Suppressor macrophage (primary cell): ENCODE data around the gene IRF3.
"Not testable (repeated sequence)": the region's sequence is repeated elsewhere in the genome, so short reads cannot be mapped to it uniquely, and the experiment has no call there.

Experiments used
- DNase-seq, 4 experiments: peaks; one replicate each; pipeline ENCODE4 v3.0.0-alpha.2; 2020 to 2022

IRF3 gene

DNA sequence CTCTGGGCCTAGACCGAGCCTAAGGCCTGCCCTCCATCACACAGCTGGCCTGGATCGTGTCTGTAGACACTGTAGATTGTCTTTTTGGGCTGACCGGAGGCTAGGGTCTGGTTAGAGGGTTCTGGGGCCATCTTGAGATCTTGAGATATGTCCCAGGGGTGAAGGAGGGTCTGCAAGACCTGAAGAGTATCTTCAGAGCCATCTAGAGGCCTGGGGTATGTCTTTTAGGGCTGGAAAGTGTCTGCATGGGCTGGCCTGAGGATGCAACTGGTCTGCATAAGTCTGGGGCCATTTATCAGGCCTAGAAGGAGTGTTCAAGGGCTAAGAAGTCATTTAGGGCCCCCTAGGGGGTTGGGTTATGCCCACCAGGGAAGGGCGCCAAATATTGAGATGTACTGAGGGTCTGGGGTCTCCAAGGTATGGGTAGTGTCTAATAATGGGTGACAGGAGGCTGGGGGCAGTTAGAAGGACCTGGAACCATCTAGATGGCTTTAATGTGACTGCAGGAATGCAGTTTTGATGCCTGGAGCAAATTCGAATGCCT, 23.1 kb downstream of the IRF3 start:
- no peak for DNase-seq

DNA sequence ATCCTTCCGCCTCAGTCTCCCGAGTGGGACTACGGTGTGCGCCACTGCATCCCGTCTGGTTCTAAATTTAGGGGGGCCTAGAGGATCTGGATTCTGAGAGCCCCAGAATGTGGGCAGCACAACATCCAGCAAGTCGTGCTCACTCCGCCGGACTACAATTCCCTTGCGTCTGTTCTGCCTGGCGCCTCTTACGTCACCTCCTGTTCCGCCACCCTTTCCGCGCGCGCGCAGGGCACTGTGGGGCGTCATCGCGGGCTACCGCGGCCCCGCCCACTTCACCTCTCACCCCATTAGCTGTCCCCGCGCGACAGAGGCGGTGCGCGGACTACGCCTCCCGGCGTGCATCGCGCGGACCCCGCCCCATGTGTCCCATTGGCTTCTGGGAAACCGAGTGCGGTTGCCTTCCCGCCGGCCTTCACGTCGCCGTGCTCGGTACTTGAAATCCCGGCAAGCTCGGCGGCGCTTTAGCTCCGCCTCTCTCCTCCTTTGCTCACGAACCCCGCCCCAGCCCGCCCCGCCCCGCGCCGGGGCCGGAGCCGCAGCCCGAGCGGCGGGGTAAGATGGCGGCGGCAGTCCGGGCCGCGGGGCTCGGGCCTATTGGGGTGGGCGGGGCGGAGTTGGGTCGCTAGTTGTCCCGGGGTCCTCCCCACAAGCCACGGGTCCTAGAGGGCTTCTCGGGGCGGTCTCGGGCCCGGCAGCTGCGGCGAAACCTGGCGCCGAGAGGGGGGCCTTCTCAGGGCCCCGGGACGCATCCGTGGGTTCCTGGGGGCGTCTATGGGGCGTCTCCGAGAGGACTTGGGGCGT, 23.8 kb downstream of the IRF3 start, which contains the start of gene SCAF1:
Gene SCAF1, plus strand, starts transcription at position 522 of the 804 bp plus-strand sequence. CDS start 2,818 bp downstream, outside the sequence.
- peak; percentile 100 for DNase-seq

GRCh38 chr19:49640113-49640898, 25.4 kb downstream of the IRF3 start, which contains the start of gene RRAS:
RRAS (minus strand) TSS chr19:49640143; CDS start chr19:49640098, 45 bp downstream.
- peak; percentile 100 for DNase-seq

DNA sequence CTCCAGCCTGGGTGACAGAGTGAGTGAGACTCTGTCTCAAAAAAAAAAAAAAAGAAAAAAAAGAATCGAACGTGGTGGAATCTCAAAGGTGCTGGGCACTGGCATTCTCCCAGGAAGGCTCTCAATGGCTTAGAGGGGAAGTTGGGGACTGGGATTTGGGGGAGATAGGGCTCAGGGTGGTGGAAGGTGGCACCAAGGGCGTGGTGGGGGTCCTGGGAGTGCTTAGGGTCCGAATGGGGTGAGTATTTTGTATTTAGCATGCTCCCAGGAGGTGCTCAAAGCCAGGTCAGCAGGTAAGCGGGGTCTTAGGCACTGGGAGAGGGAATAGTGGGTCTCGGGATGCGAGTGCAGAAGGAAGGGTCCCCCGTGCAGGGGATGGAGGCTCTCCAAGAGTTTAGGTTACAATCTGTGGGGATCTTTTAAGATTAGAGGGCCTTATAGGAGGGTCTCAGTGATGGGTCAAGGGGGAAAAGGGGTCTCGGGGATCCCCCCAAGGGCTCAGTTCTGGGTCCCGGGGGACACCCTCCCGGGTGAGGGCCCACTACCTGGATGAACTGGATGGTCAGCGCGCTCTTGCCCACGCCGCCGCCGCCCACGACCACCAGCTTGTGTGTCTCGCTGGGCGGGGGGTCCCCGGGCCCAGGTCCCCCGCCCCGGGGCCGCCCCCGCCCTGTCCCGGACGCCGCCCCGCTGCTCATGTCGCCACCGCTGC, 26.1 kb downstream of the IRF3 start:
- no peak for DNase-seq

GRCh38 chr19:49637821-49638738, 27.6 kb downstream of the IRF3 start:
- DNase-seq = peak; percentile 69 to 90 (median 81)

GRCh38 chr19:49636233-49636932, 29.3 kb downstream of the IRF3 start:
- DNase-seq = no peak

- peak in 3 of 4 experiments; percentile 22 to 53 (median 27) for DNase-seq
These were observed 30.0 kb downstream of the IRF3 start for GRCh38 chr19:49635530-49636232.

DNA sequence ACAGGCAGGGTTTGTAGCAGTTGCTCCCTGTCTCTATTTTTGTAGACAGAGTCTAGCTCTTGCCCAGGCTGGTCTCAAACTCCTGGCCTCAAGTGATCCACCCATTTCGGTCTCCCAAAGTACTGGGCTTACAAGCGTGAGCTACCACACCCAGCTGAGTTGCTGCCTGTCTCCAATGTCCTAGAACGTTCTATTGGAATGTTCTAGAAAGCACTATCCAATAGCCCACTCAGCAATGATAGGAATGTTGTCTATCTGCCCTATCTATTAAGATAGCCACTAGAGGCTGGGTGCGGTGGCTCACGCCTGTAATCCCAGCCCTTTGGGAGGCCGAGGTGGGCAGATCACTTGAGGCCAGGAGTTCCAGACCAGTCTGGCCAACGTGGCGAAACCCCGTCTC, 32.4 kb downstream of the IRF3 start:
- not testable (repeated sequence) for DNase-seq

- no peak for DNase-seq
These were observed 33.1 kb downstream of the IRF3 start for GRCh38 chr19:49632576-49632975.

DNA sequence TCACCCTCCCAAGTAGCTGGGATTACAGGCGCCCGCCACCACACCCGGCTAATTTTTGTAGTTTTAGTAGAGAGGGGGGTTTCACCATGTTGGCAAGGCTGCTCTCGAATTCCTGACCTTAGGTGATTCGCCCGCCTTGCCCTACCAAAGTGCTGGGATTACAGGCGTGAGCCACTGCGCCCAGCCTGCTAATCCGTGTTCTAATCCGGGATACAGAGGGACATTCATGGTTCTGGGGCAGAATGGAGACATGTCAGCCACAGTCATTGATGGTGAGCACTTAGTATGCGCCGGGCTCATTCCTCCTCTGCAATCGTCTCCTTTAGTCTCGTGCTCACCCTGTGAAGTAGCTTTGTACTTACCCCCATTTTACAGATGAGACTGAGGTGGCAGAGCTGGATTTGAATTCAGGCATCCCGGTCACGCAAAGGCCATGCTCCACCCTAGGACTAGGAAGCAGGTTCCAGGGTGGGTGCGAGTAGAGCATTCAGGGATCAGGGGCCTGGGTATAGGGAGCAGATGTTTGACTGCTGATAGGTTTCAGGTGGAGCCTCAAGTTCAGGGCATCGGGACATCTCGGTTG, 34.0 kb downstream of the IRF3 start:
- DNase-seq = no peak

GRCh38 chr19:49631014-49631588, 34.6 kb downstream of the IRF3 start:
- DNase-seq = no peak

GRCh38 chr19:49629659-49630058, 36.0 kb downstream of the IRF3 start:
- DNase-seq = no peak

DNA sequence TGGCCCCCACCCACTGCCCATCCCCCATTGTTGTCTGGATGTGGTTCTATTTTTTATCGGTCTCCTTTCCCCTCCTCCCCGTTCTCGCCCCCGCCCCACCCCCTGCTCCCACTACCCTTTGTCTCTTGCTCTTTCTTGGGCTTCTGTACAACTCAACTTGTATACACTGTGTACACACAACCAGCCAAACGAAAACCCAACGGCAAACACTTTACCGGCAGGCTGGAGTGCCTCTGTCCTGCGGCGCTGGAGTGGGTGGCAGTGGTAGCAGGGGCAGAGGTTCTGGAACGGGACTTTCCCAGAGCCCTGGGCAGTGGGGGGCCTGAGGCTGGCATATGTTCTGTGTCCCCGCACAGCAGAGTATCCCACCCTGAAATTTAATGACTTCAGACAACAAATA, 39.4 kb downstream of the IRF3 start:
- no peak for DNase-seq

GRCh38 chr19:49624967-49625910, 40.4 kb downstream of the IRF3 start:
- DNase-seq = no peak

GRCh38 chr19:49617860-49618259, 47.8 kb downstream of the IRF3 start:
- not testable (repeated sequence) for DNase-seq

DNA sequence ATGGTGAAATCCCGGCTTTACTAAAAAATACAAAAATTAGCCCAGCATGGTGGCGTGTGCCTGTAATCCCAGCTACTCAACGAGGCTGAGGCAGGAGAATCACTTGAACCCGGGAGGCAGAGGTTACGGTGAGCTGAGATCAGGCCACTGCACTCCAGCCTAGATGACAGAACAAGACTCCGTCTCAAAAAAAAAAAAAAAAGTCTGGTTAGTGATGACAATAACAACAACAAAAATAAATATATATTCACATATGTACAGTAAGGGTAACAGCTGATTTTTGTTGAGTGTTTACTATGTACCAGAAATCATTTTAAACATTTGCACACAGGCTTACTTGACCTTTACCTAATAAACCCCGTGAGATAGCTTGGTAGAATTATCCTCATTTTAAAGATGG, 48.7 kb downstream of the IRF3 start:
- no peak for DNase-seq

DNA sequence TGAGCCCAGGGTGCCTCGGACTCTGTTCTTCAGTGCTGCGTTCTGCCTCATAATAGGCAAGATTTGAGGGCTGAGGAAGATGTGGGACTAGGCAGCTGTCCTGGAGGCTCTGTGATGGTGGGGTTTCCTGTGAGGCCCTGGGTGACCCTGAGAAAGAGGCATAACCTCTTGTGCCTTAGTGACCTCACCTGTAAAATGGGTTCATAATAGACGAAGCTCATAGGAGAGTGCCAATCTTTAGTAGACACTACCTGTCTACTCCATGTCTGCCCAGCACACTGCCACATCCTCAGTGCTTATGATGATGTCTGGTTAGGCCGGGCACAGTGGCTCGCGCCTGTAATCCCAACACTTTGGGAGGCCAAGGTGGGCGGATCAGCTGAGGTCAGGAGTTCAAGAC, 49.1 kb downstream of the IRF3 start:
- DNase-seq = no peak

DNA sequence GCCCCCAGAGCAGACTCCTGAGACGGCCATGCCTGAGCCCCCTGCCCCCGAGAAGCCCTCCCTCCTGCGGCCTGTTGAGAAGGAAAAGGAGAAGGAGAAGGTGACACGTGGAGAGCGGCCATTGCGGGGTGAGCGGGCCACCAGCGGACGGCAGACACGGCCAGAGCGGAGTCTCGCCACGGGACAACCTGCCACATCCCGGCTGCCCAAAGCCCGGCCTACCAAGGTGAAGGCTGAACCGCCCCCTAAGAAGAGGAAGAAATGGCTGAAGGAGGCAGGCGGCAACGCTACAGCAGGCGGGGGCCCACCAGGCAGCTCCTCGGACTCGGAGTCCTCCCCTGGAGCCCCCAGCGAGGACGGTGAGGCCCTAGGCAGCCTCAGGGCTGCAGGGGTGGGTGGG, 49.8 kb downstream of the IRF3 start:
- DNase-seq = no peak
